GM21360 (cell line): ENCODE measurements around the gene FATE1.
A peak's percentile ranks its signal among the peaks of the same experiment; 100 is the strongest.
"Not testable (repeated sequence)": the region's sequence is repeated elsewhere in the genome, so short reads cannot be mapped to it uniquely, and the experiment has no call there.

ENCODE experiments used
- ATAC-seq: cut with Tn5 transposase; IDR thresholded peaks from one replicate; pipeline ENCODE4 v1.9.1; 2021; ENCODE audit warnings: mild to moderate bottlenecking, moderate library complexity; ENCODE audit not compliant: unreplicated experiment

FATE1 gene, protein sequence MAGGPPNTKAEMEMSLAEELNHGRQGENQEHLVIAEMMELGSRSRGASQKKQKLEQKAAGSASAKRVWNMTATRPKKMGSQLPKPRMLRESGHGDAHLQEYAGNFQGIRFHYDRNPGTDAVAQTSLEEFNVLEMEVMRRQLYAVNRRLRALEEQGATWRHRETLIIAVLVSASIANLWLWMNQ

DNA sequence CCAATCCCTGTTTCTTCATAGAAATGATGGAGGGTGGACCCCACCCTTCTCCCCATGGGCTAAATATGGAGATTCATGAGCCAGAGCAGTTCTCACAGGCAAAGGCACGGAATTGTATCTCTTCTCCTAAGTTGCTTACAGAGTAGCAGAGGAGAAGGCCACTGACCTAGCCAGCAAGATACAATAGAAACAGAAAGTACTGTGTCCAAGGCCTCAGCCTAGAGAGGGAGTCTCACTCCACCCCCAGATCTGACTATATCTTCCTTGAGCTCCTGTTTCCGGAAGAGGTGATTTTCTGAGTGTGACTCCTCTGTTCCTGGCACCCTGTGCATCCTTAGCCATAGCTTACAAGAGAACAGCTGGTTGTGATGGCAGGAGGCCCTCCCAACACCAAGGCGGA, at the start of gene FATE1:
Gene FATE1 (plus strand): TSS at position 284 of the 400 bp plus-strand sequence. CDS start 85 bp downstream, at position 369.
- ATAC-seq = no peak

DNA sequence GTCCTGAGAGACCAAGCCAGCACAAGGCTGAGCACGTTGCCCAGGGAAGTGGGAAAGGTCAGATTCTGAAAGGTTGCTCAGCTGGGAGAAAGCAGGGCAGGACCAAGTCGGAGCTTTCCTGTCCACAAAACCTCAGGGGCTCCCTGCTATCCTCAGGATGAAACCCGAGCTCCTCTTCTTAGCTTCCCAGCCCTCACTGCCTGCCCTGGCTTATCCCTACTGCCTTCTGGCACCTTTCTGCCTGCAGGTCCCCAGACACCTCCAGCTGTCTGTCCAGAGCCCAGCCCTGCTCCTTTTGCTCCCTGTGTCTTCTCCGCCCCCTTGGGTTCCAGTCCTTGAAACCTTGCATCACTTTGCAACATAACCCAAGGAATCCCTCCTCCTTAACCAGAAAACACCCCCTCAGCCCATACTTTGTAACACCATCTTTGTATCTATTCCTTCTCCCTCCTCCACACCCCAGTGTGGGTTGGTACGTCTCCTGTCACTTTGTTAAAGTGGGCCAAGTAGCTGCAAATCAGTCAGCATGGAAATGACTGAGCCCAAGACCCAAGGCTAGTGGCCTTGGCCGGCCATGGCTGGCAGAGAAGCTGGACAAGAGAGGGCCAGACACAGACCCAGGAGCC, 40.6 kb upstream of the FATE1 start:
- no peak for ATAC-seq

DNA sequence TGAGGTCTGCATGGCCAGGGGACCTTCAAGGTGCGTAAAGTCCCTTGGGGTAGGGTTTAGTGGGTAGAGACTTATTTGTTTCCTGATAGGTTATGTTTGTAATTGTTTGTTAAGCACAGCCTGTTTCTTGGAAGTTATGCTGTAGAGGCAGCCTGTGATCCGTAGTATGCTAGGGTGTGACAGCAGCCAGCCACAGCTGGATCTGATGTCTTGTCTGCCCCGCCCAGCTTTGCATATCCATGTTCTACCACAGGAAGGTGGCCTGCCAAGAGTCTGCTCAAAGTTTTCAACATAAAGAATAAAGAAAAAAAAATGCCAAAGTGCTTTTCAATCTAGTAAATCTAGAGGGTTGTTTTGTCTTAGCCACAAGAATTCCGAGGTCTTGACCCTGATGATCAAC, 39.6 kb upstream of the FATE1 start:
- no peak for ATAC-seq

DNA sequence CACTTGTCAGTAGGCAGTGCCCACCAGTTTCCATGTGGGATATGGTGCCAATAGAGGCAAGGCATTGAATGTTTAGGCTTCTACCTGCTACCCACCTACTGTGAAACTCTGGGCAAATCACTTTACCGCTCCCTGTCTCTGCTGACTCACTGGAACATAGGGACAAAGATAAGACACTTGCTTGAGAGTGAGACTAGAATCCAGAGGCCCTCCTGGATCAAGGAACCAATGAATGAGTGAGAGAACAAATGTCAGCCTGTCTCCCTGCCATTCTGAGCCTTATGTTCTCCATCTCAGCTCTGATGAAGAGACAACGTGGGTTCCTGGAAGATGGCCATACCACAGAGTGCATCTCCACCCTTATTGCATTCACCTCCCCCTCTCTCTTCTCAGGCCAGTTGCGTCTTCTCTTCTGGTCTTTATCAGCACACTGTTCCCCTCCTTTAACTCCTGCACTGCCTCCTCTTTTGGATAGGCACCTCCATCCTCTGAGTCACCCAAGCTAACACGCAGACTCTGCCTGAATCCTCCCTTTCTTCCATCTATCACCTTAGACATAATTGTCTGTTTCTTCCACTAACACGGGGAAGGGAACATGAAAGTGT, 35.9 kb upstream of the FATE1 start:
- no peak for ATAC-seq

DNA sequence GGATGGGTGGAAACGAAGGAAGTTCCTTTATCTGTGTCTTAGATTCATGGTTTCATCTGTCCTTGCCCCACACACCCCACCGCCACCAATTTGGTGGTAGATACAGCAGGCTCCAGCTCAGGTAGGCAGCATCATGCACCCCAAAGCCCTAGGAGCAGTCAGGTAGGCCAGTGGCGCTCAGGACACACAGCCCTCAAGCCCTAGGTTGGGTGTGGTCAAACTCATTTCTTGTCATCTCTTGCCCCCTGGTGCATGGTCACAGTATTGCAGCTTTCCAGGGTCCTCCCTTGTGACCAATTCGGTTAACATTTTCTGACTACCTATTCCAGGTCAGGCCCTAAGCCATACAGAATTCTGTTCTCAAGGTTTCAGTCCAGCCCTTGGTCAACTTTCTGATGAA, 35.0 kb upstream of the FATE1 start:
- ATAC-seq = peak; percentile 97

DNA sequence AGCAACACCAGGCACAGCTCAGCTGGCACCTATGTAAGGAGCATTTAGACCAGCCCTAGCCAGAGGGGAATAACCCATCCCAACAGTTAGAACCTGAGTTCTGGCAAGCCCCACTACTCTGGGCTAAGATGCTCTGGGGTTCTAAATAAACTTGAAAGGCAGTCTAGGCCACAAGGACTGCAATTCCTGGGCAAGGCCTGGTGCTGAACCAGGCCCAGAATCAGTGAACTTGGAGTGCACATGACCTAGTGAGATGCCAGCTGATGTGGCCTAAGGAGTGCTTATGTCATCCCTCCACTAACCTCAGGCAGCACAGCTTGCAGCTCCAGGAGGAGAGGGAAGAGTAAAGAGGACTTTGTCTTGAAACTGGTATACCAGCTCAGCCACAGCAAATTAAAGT, 28.2 kb upstream of the FATE1 start:
- ATAC-seq = no peak

DNA sequence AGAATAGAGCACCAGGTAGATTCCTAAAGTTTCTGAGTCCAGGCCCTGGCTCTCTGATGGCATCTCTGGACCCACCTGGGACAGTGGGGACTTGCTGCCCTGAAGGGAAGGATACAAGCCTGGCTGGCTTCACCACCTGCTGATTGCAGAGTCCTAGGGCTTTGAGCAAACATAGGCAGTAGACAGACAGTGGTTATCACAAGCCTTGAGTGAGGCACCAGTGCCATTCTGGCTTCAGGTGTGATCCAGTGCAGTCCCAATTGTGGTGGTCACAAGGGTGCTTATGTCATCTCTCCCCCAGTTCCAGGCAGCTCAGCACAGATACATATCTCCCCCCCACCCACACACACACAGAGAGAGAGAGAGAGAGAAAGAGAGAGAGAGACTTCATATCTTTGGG, 27.1 kb upstream of the FATE1 start:
- no peak for ATAC-seq

DNA sequence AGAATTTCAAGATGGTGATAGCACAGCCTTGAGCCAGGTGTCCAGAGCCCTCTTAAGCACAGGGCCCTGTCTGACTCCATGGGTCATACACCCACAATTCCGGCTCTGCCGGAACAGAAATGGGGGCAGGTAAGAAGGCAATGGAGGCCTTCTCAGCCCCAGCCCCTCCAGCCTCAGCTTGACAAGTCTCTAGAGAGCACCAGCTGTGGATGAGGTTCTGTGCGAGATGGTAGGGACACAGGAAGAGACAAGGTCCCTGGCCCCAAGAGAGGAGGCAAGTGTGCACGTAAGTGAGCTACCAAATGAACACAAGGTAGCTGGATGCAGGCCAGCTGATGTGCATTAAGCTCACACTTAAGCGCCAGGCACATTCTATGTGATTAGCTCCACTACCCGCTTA, 23.0 kb upstream of the FATE1 start:
- ATAC-seq = no peak

DNA sequence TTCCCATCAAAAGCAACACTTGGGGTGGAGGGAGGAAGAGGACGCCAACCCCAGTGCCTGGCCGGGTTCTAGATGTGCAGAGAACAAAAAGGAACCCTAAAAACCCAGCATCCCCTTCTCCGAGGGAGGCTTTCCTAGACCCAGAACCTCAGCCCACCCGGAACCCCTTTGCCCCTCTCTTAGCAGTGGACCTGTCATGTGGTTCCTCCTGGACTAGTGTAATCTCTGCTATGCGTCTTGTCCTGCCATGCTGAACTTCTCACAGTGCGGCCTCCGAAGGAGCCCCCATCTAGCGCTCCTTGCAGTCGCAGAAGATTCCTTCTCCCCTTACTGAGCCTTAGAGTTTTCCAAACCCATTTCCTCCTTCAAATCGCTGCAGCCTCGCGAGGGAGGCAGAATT, 21.7 kb upstream of the FATE1 start:
- ATAC-seq = no peak

DNA sequence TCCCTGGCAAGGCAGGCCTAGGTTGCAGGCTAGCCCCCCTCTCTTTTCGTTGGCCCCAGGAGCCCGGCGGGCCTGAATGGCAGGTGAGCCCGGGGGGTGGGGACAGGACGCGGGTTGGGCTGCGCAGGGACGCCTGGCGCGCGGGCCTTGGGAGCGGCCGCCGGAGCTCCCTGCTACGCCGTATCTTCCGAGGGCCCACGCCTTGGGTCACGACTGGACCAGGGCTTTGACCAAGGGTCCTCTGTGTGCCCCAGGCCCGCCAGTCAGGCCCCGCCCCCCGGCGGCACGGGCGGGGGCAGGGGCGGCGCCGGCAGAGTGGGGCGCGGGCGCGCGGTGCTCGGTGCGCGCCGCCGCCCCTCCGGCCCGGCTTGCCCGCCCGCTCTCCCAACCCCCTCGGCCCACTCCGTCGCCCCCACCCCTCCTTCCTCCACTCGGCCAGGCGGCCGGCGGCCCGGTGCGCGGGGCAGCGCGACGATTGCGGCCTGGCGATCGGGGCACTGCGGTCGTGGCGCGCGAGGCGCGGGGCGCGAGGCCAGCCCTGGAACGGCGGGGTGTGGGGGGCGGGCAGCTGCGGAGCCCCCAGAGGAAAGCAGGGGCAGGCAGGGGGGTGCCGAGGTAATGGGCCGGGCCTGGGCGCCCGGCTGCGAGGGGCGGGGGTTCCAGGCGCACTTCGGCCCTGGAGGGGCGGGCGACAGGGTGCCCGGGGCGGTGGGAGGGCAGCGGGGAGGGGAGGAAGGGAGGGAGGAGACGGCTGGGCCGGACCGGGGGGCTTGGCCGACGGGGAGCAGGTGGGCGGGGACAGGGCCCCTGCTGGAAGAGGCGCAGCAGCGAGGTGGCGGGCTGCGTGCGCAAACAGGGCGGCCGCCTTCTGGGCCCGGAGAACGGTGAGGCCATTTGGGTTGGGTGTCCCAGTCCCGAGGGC, 20.9 kb upstream of the FATE1 start, which contains the start of gene PRRG3:
Gene PRRG3 (plus strand): TSS at position 798 of the 922 bp plus-strand sequence. CDS start 3,357 bp downstream, outside the sequence.
- no peak for ATAC-seq

DNA sequence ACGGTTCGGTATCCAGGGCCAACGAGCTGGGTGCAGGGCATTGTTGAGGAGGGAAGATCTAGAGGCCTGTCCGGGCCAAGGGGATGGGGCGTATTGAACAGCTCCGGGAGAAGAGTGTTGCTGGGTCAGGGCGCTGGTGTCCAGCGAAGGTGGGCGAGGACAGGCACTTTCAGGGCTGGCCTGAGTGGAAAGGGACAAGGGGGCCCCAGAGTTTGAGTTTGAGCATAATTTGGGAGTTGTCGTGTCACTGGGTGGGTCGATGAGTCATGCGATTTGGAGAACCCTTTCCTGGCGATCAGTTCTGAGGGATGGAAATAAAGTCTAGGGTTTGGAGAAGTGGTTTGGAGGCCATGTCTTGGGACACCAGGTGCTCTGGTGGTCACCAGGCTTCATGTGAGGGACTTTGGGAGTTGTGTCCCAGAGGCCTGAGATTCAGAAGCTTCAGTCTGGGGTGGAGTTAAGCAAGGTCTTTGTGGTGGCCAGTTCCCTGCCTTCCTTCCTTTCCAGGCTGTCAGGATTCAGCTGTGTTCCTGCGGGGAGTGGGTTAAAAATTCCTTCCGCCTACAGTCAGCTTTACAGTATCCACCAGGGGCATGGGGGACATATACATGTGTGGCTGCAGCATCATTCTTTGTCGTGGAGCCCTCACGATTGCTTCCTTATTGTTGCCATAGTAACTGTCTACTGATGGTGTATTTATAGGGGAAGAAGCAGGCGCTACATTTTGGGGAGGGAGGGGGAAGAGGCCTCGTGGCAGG, 20.1 kb upstream of the FATE1 start:
- no peak for ATAC-seq

DNA sequence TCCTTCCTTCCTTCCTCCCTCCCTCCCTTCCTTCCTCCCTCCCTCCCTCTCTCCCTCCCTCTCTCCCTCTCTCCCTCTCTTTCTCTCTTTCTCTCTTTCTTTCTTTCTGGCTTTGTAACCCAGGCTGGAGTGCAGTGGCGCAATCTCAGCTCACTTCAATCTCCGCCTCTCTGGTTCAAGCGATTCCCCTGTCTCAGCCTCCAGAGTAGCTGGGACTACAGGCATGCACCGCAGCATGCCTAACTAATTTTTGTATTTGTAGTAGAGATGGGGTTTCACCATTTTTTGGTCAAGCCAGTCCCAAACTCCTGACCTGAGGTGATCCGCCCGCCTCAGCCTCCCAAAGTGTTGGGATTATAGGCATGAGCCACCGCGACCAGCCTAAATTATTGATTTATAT, 18.8 kb upstream of the FATE1 start:
- ATAC-seq = not testable (repeated sequence)

DNA sequence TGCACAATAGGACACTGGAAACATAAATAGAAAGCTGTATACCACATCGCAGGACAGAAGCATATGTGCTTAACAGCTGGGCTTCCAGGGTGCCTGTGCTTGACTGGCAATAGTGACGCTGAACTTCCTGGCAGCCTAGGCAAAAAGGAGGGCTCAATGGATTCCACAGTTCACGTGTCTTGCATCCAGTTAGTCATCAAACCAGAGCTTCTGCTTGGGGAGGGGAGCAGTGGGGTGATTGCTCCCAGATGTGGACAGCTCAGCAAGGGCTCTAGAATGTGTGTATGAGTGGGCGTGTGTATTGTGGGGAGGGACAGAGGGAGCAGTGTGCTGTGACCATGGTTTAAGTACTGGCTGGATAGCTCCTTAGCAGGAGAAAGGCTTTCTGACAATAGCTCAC, 18.3 kb upstream of the FATE1 start:
- no peak for ATAC-seq

DNA sequence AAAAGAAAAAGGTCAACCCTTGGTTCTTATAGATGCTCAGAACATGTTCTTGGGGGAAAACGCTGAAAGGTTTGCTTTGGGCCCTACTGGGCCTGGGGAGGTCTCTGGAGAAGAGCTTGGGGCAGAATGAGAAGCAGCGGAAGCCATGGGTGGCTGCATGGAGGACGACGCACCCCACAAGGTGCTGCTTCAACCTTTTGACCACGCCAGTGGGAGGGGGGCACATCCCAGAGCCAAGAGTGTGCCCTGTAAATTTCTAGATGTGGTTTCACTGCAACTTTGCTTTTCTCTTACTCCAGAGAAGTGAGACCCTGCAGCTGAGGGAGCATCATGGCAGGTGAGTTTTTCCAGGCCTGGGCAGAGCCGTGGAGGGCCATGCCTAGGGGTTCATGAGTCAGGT, 17.4 kb upstream of the FATE1 start:
- no peak for ATAC-seq

DNA sequence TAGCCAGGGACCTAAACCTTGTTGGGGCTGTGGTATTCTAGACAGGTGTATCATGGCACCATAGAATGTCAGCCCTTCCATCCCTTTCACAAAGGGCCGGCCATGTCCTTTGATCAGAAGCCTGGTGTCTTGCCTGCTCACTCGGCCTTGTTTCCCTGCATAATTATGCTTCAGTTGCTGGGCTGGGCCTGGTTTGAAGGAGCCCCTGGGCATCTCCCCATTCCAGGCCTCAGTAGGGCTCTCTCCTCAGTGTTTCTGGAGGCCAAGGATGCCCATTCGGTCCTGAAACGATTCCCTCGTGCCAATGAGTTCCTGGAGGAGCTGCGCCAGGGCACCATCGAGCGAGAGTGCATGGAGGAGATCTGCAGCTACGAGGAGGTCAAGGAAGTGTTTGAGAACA, 16.1 kb upstream of the FATE1 start:
- no peak for ATAC-seq

DNA sequence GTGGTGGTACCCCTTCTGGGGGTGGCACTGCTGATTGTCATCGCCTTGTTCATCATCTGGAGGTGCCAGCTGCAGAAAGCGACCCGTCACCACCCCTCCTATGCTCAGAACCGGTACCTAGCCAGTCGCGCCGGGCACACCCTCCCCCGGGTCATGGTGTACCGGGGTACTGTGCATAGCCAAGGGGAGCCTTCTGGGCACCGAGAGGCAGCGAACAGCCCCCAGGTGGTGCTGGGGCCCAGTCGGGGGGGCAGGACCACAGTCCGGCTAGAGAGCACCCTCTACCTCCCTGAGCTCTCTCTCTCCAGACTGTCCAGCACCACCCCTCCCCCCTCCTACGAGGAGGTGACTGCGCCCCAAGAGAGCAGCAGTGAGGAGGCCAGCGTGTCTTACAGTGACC, 15.3 kb upstream of the FATE1 start:
- no peak for ATAC-seq

DNA sequence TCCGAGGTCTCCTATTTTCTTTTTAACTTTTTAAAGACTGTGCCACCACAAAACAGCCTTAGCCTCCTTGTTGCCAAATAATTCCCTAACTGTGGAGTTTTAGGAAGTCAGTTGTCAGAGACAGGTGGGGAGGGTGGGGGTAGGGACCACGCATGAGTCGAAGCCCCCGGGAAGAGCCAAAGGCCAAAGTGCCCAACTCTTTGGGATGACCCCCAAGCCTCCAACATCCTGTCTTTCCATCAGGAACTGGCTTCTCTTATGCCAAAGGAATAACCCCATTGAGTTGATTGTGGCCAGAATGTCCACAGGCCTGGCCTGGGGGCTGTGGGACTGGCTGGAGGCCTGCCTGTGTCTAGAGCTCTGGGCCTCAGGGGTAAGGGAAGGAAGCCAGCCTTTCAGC, 14.8 kb upstream of the FATE1 start:
- ATAC-seq = no peak

DNA sequence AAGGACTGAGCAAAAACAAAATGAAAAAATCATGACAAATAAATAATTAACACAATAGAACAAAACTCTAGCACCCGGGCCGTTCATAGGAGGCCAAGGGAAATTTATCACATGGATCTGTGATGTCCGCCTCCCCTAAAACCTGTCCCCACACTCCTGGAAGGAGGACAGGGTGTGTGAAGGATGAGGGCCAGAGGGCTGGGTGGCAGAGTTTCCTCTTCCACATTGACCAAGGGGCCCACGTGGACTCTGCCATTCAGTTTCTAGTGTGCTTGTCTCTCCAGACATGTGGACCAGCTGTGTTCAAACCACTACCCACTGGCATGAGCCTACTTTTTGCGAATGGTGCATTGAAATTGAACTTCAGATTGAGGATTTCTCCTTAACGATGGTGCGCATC, 14.3 kb upstream of the FATE1 start:
- ATAC-seq = no peak

DNA sequence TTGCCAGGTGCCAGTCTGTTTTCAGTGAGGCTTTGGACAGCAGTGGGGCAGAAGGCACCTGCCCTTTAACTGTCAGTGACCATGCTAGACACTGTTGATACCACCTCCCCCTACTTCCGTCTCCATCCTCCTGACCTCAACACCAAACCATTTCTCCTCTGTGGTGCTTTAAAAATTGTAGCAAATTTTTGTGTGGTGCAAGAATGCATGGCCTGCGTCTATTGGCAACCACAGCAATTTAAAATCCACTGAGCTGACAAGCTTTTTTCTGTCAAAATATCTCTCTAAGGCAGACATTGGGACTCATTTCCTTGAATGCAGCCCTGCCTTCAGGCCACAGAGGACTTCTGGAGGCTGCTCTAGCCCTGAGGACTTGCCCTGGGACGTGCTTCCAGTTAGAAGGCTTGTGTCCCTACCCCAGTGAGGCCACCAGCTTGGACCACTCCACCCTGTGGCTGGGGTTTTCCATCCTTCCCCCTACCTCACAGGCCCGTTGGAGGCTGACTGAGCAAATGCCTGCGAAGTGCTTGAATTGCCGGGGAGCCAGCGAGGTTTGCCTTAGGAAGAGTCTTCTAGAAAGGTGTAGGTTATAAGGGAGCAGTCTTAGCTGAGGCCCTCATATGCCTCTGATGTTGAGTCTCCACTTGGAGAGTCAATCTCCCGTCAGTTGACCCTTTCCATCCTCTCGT, 13.7 kb upstream of the FATE1 start:
- ATAC-seq = no peak

DNA sequence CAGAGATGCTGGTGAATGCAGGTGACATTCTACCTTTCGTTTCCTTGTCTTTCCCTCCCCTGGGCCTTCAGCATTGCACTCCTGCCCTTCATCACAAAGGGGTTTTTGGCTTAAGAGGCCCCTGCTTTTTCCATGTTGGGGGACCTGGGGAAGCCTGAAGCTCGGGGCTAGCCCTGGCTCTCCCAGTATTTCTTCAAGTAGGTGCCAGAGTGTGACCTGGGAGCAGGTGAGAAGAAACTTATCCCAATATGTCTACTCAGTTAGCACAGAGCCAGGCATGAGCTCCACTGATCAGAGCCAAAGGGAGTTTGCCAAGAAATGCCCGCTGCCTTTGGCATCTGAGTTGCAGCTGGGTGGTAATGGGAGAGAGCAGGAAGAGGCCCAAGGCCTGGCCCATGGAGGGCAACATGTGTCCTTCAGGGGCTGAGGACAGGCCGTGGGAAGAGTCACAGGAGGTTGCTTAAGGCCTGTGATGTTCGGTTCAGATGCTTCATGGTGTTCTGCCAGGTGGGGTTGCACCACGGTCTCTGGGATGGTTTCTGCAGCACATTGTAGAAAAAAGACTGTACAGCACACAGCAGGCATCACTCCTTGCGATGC, 13.0 kb upstream of the FATE1 start:
- ATAC-seq = no peak
